ENCODE results near the gene FAM83C.

- TF ChIP-seq CTCF (IDR thresholded peaks at IDR 0.05 in 2 of 3, conservative IDR thresholded peaks at IDR 0.05 in 1 of 3; ENCODE audit: borderline replicate concordance in 1 of 3, insufficient read depth in 1 of 3, low read depth in 2 of 3, low read length in 2 of 3) (no peak), EZH2phosphoT487 (IDR thresholded peaks at IDR 0.05; ENCODE audit: borderline replicate concordance) (no peak), CEBPB (IDR thresholded peaks at IDR 0.05; ENCODE audit: low read depth) (no peak), EZH2 (IDR thresholded peaks at IDR 0.05) (no peak), MAX (IDR thresholded peaks at IDR 0.05) (no peak), POLR2AphosphoS5 (IDR thresholded peaks at IDR 0.05; ENCODE audit: low read depth, low read length) (no peak), ZBTB33 (IDR thresholded peaks at IDR 0.05; ENCODE audit: extremely low read depth, insufficient replicate concordance, low read length) (no peak), POLR2A (IDR thresholded peaks at IDR 0.05; ENCODE audit: borderline replicate concordance, extremely low read depth, insufficient read depth, insufficient read length) (no peak), SP1 (IDR thresholded peaks at IDR 0.05; ENCODE audit: low read depth) (no peak)
Measured at GRCh38 chr20:35307666-35308653, 15.7 kb upstream of the FAM83C start.
